Stimulated activated CD8-positive, alpha-beta memory T cell treated with anti-CD3 and anti-CD28 coated beads, Interleukin-15, amount 100 ng/mL, for 24 hours (primary cell): ENCODE data around the gene WDR86.
A peak's percentile ranks its signal among the peaks of the same experiment; 100 is the strongest.

Source experiments
- DNase-seq: peaks from one replicate; pipeline ENCODE4 v3.0.0-alpha.2; 2020; ENCODE audit warnings: low read depth

WDR86 gene

DNA sequence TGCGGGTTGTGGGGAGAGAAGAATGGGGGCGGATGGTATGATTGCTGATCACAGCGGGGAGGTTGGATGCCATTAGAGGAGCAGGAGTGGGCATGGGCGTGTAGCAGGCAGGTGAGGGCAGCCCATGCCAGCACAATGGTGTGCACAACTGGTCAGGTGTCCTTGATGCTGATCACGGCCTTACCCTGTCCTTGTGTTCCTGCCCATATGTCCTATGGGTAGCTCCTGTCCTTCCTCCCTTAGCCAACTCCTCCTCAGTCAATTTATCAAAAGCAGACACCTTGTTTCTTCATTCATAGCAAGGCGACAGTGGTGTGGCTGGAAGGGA, 30.7 kb downstream of the WDR86 start:
- no peak for DNase-seq

DNA sequence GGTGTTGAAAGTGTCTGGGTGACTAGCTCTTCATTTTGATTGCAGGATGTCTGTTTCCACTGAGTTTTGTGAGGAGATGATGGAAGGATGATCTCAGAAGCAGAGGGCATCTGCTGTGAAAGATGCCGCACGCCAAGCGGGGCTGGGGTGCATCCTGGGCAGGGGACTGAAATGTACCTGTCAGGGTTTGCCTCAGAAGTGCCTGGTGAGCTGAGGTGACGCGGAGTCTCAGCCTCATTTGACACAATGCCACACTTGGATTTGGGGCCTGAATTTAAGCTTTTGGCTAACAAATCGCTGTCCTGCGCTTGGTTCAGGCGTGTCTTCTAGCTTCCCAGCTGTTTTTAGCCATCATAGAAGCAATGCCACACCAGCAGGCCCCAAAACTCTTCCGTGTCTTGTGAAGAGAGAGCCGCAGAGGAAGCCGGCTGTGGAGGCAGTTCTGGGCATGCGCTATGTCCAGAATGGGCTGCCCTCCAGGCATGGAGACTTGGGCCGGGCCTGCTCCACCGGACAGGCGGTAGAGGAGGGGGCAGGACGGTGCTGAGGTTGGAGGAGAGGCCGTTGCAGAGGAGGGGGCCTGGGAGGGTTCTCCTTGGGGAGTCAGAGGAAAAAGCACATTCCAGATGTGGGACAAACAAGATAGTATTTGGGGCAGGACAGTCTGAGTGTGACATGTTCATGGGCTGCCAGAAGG, 31.2 kb downstream of the WDR86 start:
- DNase-seq: no peak

DNA sequence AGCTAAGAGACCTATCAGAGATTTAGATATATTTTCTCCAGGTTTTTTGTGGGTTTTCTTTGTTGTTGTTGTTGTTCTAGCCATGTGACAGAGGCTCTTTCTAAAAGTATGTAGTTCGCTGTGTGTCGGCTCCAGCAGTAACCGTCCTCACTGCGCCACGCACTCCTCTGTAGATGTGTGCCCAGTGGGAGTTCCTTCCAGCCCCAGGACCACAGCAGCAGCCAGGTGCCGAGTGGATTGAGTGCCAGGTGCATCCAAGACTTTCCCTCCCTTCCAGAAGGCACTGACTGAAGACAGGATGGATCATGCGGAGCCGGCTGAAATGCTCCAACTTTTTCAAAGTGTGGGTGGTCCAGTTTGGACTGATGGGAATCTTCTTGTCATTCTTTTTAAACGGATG, 31.8 kb downstream of the WDR86 start:
- DNase-seq: no peak

DNA sequence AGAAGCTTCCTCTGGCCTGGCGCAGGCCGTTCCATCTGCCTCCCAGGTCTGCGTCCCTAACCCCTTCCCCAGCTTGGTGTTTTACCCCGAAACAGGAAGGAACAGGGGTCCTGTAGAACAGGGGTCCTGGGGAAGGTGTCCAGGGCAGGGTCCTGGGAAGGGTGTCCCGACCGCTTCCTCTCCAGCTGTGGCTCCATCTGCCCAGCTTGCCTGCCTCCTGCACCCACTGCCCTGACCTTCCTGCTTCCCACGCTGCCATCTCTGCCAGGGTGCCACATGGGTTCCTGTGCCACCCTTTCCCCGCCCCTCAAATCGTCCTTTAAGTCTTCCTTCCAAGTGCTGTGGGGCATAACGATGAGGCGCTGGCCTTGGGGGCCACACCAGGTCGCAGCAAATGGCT, 32.4 kb downstream of the WDR86 start:
- no peak for DNase-seq

DNA sequence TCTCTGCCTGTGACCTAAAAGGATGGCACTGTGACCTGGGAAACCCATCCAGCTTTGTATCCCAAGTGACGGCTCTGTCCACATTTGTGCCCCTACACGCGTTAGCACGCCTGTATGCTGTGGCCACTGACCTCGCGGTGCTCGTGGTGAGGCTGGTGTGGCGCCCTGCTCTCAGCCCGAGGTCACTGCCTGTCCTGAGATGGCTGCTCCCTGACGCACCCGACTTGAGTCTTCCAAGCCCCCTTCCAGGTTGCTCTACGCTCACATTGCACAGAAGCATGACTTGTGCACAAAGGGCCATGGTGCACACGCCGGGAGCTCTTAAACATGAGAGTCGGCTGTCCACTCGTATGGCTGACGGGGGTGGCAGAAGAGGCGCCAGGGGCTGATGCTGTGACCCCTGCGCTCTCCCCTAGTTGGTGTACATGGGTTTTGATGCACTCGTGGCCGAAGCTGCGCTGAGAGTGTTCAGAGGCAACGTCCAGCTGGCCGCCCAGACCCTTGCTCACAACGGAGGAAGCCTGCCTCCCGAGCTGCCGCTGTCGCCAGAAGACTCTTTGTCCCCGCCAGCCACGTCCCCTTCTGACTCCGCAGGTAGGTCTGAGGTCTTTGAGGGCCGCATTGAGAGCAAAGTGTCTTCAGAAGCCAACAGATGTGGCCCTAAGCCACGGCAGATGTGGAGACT, 33.5 kb downstream of the WDR86 start:
- no peak for DNase-seq

DNA sequence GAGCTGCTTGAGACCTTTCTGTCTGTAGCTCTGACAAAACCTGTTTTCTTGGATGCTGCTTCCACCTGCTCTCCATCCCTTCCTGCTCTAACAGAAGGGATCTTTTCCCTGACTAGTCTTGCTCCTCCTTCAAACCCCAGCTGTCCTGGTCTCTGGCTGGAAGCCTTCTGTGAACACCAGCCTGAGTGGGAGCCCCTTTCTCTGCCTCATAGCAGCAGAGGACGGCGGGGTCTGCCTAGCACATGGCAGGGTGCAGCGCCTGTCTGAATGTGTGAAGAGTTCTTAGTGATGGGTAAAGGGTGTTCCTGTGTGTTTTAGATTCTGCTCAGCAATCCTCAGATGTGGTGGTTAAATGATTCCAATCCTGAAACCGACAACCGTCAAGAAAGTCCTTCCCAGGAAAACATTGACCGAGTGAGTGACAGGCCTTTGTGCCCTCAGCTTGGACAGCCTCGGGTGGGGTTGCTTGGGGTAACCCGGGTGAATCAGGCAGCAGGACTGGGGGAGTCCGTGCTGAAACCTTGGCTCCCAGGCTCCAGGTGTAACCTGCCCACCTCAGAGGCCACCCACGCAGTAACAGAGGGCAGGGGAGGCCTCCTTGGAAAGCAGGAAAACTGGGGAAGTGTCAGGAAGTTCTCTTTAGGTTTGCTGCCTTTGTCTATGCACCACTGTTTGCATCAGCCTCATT, 34.2 kb downstream of the WDR86 start:
- DNase-seq: no peak

DNA sequence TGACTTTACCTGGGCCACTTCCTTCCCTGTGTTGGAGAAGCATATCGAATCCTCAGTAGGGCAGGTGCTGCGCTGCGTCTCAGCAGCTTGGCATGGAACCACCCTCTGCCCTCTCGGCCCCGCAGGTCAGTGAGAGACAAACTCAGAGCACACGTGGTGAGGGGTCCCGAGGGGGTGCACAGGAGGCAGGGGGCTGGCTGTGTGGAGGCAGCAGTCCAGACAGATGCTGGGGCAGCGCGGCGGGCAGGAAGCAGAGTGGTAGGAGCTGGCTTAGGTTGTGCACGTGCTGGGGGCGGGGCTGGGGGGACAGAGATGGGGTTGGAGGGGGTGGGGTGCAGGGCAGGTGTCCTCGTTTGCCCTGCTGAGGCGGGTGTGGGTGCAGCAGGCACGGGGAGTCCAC, 35.1 kb downstream of the WDR86 start:
- no peak for DNase-seq

DNA sequence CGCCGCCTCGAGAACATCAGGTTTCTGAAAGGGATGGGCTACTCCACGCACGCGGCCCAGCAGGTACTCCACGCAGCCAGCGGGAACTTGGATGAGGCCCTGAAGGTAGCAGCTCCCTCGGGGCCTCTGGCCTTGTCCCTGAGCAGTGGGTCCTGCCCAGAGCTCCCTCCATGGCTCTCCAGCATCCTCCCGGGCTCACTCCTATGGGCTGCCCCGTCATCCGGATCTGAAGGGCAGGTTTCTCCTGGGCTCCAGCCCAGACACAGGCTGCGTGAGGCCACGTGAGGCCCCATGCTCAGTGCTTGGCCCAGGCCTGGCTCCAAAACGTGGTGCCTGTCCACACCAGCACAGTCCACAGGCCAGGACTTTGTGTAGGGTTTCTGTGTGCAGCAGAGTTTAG, 35.7 kb downstream of the WDR86 start:
- DNase-seq: no peak

DNA sequence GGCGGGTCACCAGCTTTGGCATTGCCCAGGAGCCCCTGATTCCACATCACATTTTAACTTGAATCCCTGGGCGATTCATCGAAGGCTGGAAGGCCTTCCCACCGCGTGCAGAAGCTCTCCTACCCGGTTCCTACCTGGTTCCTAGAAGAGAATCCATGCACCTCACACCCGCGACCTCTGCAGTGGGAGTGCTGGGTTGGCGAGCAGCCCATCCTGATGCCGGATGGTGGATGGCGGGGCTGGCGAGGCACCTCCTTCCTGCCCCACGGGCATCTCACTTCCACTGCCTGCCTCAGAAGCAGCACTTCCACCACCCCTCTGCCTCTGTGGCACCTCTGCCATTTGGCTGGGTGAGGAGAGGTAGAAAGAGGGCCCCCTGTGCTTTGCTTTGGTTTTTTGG, 36.2 kb downstream of the WDR86 start:
- no peak for DNase-seq

DNA sequence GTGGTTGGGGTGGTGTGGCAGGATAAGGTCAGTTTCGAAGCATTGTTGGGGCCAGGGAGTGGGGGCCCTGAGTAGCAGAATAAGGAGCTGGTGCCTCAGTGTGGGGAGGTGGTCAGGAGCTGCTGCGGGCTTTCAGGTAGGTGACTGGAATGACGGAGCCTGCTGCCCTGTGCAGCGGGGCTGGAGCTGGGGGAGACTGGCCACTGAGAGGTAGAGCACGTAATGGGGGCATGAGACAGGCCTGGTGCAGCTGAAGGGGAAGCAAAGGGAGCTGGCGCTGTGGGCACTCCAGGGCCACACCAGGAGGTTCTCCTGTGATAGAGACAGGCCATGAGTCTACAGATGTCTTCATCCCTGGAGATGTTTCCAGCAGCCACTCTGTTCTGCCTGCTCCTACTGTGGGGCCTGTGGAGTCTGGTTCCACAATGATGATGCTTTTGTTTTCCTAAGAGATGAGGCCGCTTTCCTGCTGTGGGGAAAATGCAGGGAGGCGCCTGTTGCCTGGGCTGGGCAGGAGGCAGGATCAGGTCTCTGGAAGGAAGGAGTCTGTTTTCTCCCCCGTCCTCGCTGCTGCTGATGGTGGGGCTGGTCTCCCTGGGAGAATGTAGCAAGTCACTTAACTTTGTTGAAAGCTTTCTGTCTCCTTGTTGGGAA, 37.1 kb downstream of the WDR86 start:
- DNase-seq: no peak

DNA sequence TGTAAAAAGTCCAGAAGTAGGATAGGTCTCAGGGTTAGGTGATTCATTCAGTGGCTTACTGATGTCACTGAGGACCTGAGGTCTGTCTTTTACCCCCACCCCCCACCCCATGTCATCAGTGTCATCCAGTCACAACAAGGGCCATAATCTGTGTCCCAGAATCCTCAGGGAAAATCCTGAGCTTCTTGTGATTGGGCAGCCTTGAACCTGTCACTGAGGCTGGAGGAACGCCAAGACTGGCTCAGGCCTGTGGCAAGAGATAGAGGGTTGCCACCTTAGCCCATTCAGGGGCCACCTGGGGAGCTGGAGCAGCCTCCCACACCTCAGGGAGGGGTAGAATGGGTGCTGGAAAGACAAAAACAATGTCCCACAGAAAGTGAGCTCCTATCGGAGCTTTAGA, 38.6 kb downstream of the WDR86 start:
- no peak for DNase-seq

DNA sequence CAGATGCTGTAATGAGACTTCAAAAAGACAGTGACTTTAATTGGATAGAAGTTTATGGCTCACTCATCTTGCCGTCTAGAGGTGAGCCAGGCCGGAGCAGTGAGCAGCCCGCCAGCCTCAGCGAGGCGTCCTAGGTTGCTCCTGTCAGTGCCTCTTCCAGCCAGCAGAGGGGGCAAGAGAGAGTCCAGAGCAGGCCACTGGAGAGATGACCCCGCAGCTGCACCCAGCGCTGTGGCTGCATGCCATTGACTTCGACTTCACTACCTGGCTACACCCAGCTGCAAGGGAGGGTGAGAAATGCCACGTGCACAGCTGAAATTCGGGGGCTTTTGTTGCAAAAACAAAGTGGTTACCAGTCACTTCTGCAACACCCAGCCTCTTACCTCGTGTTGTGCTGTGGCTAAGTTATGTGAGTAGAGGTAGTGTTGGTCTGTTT, 41.7 kb downstream of the WDR86 start:
- peak; percentile 54 for DNase-seq

DNA sequence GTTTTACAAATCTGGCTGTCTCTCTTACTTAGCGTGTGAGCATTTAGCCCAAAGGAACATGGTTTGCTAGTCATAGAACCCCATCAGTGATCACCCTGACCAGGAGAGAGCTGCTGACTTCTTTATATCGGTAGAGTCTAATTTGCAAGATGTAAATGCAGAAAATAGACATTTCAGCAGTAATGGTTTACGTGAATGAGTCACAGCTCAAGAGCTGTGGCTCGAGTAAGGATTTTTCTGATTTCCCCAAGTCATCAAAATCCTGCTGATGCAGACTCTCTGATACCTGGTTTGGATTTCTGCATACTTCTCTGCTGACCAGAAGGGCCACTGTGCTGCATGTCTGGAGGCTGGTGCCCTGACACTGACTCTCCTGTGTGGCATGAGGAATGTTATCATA, 42.6 kb downstream of the WDR86 start:
- DNase-seq: no peak

DNA sequence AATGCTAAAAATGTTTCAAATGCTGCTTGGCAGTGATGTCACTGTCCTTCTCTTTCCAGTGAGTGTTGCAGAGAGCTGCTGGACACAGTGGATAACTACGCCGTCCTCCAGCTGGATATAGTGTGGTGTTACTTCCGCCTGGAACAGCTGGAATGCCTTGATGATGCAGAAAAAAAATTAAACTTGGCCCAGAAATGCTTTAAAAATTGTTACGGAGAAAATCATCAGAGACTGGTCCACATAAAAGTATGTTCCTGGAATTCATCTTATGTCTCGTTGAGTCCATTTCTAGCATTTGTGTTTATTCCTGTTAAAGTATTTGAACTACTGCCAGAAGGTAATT, 43.0 kb downstream of the WDR86 start:
- DNase-seq: no peak

DNA sequence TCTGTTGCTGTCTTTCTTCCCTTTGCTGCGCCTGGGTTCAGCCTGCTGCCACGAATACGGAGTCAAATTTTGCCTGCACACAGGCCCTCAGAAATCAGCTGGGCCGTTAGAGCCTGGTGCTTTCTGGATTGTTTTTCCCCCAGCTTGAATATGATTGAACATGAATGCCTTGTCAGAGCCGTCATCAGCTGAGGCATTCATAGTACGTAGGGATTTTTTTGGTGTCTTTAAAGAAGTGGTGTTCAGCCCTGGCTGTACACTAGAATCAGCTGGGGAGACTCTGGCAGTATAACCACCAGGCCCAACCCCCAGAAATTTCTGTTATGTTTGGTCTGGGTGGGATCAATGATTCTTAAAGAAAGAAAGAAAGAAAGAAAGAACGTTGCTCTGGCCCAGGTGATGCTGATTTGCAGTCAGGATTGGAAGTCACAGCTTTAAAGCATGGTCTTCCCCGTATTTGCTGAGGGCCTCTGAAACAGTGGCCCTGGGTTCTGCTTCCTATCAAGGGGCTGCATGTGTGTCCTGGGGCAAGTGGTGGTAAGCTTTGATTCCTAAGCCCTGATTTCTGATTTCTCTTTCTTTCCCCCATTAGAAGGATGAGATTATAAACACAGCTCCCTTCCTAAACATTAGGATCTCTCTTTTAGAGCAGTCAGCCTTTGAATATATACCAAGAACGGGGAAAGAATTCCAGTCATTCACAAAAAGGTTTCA, 43.5 kb downstream of the WDR86 start:
- DNase-seq: no peak

DNA sequence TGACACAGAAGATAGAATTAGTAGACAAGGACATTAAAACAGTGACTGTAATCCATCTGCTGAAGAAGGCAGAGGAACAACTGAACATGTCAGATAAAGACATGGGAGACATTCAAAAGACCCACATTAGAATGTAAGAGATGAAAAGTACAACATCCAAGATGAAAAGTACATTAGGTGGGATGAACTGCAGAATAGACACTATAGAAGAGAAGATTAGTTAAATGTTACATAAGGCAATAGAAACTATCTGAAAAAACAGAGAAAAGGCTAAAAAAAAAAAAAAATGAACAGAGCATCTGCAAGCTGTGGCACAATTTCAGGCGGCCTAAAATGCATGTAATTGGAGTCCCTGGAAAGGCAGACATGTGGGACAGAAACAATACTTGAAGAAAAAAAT, 46.7 kb downstream of the WDR86 start:
- DNase-seq: no peak

DNA sequence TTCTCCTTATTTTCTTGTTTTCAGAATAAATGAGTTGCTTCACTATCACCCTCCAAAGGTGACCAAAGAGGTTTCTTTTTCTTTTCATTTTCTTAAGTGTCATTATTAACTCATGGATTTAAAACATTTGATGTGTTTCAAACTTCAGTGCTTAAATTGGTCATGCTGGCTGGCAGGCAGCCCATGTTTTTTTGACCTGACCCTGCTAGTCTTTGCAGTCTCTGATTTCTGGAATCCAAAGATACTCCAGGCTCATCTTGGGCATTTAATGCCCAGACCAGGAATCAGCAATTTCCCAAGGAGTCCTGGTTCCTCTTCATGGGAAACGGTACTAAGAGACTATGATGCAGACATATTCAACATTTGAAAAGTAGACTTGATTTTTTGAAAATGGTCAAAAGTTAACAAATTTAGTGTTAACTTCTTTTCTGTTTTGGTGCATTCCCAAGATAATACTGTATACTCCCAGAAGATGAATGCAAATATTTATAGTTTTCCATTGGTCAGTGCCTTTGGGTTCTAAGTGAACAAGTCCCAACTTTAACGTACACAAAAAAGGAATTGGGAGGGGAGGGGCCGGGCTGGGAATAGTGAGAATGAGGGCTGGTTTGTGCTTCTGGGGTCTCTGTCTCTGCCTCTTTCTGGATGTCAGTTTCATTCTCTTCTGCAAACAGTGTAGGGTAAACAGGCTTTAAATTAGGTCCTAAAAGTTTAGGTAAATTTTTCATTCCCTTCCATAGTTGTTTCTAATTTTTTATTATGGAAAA, 48.5 kb downstream of the WDR86 start:
- no peak for DNase-seq

DNA sequence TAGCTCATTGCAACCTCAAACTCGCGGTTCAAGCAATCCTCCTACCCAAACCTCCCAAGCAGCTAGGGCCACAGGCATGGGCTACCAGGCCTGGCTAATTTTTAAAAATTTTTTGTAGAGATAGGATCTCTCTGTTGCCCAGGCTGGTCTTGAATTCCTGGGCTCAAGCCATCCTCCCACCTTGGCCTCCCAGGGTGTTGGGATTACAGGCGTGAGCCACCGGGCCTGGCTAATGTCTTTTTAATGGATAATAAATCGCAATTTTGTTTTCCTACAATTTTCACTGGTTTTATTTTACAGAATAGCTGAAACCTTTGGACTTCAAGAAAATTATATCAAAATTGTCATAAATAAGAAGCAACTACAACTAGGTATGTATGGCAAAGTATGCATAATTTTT, 57.3 kb downstream of the WDR86 start:
- no peak for DNase-seq

DNA sequence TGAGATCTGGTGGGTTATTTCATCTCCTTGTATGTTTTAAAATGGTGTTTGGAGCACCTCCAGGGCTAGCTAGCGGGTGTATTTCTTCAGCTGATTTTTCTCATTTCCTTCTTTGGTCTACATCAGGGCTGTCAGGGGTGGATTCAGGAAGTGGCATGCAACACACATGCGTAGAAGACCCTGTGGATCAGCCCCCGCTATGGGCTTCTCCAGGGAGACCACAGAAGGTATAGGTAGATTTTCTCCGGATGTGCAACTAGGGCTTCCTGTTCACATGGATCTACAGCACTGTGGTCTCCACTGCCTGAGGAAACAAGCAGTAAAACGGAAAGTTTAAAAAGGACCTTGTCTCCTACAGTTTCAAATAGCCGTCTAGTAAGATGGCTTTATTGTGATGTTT, 57.9 kb downstream of the WDR86 start:
- DNase-seq: peak; percentile 15

DNA sequence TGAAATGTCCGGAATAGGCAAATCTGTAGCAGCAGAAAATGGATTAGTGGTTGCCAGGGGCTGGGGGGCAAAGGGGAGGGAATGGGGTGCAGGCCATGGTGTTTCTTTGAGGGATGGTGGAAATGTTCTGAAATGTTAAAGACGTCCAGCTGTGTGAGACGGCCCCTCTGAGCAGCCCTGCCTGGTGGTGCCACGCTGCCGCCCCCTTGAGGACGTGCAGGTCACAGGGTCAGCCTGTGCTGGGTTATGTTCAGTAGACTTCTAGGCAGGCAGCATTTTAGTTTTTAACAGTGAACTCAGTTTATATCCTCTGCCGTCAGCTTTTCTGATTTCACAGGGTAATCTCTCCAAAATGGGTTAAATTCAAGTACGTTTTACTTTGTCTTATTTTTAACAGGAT, 58.8 kb downstream of the WDR86 start:
- DNase-seq: no peak

DNA sequence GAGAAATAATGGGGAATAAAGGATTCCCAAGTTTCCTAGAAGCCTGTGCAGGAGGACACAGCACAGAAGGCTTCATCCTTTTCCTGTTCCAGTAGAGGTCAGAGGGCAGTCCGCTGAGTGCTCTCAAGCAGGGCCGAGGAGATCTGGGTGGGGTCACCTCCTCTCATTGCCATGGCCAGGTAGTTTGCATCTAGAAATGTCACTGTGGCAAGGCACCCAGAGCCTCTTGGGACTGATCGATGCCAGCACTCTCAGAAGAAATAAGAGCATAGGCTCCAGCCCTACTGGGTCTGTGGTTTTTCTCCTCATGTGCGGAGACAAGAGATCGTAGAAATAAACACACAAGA, 60.4 kb downstream of the WDR86 start:
- DNase-seq: no peak

DNA sequence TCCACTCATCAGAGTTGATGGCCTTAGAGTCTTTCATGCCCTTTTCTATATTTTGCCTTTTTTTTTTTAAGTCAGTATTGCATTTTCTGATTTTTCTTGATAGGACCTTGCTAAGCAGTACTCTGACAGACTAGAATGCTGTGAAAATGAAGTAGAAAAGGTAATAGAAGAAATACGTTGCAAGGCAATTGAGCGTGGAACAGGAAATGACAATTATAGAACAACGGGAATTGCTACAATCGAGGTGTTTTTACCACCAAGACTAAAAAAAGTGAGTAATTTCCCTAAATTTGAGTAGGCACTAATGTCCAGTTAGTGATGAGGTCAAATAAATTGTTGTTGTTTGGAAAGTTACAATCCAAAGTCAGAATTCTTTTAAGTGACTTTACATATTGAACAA, 60.9 kb downstream of the WDR86 start:
- DNase-seq: no peak
